ENCODE measurements around the gene CAMLG.
"Not testable (repeated sequence)": the region's sequence is repeated elsewhere in the genome, so short reads cannot be mapped to it uniquely, and the experiment has no call there.

The CAMLG gene

DNA sequence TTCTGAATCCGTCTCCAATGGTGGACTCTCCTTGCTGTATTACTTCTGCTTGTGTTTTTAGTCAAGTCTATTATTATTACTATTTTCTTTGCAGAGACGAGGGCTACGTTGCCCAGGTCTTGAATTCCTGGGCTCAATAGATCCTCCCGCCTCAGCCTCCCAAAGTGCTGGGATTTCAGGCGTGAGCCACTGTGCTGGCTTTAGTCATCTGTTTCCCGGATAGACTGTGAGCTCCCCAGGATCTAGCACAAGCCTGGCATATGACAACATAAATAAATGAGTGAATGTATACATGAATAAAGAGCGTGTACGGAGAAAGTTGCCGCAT, 19.8 kb downstream of the CAMLG start:
- TF ChIP-seq, protein P1, sequence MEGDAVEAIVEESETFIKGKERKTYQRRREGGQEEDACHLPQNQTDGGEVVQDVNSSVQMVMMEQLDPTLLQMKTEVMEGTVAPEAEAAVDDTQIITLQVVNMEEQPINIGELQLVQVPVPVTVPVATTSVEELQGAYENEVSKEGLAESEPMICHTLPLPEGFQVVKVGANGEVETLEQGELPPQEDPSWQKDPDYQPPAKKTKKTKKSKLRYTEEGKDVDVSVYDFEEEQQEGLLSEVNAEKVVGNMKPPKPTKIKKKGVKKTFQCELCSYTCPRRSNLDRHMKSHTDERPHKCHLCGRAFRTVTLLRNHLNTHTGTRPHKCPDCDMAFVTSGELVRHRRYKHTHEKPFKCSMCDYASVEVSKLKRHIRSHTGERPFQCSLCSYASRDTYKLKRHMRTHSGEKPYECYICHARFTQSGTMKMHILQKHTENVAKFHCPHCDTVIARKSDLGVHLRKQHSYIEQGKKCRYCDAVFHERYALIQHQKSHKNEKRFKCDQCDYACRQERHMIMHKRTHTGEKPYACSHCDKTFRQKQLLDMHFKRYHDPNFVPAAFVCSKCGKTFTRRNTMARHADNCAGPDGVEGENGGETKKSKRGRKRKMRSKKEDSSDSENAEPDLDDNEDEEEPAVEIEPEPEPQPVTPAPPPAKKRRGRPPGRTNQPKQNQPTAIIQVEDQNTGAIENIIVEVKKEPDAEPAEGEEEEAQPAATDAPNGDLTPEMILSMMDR (IDR thresholded peaks at IDR 0.05), result no peak
- no peak for TF ChIP-seq ZFX (IDR thresholded peaks at IDR 0.05; ENCODE audit: borderline replicate concordance)
- peak overlapping the region; percentile 68 for H3K27ac ChIP-seq

- peak within 1 kb of the TSS; percentile 68 for H3K27ac ChIP-seq
These were observed 20.4 kb downstream of the CAMLG start, which contains the start of gene DDX46 for GRCh38 chr5:134758504-134759341. TSS of gene DDX46 (plus strand) at chr5:134758779. CDS start at chr5:134758939, 160 bp downstream.

GRCh38 chr5:134767528-134768291, 29.4 kb downstream of the CAMLG start:
- H3K27ac ChIP-seq, result not testable (repeated sequence)

More at GRCh38 chr5:134758504-134759341, 20.4 kb downstream of the CAMLG start, which contains the start of gene DDX46:
- TF ChIP-seq, protein P1 (IDR thresholded peaks at IDR 0.05), result peak; percentile 93
- TF ChIP-seq ZFX (IDR thresholded peaks at IDR 0.05; ENCODE audit: borderline replicate concordance), result no peak

DNA sequence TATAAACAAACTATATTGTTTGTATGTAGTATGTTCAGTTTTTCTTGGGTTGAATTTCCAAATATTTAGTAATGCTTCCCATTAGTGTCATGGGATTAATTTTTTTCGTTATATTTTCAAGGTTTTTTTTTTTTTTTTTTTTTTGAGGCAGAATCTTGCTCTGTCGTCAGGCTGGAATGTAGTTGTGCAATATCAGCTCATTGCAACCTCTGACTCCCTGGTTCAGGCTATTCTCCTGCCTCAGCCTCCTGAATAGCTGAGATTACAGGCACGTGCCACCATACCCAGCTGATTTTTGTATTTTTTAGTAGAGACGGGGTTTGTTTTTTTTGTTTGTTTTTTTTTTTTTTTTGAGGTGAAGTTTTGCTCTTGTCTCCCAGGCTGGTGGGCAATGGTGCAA, 30.9 kb downstream of the CAMLG start:
- TF ChIP-seq, protein P1 (IDR thresholded peaks at IDR 0.05), result no peak
- TF ChIP-seq ZFX (IDR thresholded peaks at IDR 0.05; ENCODE audit: borderline replicate concordance), result no peak

GRCh38 chr5:134772461-134773125, 34.2 kb downstream of the CAMLG start:
- TF ChIP-seq ZFX (IDR thresholded peaks at IDR 0.05; ENCODE audit: borderline replicate concordance), result no peak
- TF ChIP-seq, protein P1 (IDR thresholded peaks at IDR 0.05), result no peak
- H3K27ac ChIP-seq, result no peak overlapping the region

More for the DNA sequence above, 30.9 kb downstream of the CAMLG start:
- no peak overlapping the region for H3K27ac ChIP-seq

GRCh38 chr5:134777366-134777765, 39.0 kb downstream of the CAMLG start:
- H3K27ac ChIP-seq, result no peak overlapping the region
- no peak for TF ChIP-seq ZFX (IDR thresholded peaks at IDR 0.05; ENCODE audit: borderline replicate concordance)
- TF ChIP-seq, protein P1 (IDR thresholded peaks at IDR 0.05), result no peak

GRCh38 chr5:134784241-134784920, 46.0 kb downstream of the CAMLG start:
- no peak for TF ChIP-seq ZFX (IDR thresholded peaks at IDR 0.05; ENCODE audit: borderline replicate concordance)
- TF ChIP-seq, protein P1 (IDR thresholded peaks at IDR 0.05), result no peak
- no peak overlapping the region for H3K27ac ChIP-seq

Data from 22Rv1 (cell line).